ENCODE measurements around the gene SPIN4.
"Not testable (repeated sequence)": the region's sequence is repeated elsewhere in the genome, so short reads cannot be mapped to it uniquely, and the experiment has no call there.

SPIN4 gene

DNA sequence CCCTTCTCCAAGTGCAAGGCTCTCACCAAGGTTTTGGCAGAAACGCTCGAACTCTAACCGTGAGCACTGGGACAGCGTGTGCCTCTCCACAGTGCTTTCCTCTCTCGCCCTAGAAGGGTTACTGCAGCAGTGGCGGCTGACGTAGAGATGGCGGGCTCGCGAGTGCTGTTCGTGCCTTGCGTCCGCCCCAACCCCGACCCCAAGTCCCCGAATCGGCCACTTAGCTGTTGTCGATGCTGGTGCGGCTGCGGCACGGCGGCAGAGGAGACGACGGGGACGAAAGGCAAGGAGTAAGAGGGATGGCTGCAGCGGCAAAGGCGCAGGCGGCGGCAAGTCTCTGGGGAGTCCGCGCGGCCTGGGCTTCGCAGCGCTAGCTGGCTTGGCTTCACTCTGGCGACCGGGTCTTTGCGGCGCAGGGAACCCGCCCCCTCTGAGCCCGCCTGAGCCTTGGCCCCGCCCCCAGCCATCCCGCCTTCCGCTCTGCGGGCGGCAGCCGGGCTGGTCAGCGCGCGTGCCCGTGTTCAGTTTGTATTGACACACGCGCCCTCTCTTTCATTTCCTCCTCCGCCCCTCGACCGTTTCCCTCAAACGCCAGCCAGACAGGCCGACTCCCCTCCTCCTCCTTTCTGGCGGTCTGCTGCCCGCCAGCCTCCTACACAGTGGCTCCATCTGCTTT is at the start of gene SPIN4:
TSS of gene SPIN4 (minus strand) at position 392 of the 676 bp plus-strand sequence. CDS start 513 bp downstream, outside the sequence.
- DNase-seq: peak; percentile 51

DNA sequence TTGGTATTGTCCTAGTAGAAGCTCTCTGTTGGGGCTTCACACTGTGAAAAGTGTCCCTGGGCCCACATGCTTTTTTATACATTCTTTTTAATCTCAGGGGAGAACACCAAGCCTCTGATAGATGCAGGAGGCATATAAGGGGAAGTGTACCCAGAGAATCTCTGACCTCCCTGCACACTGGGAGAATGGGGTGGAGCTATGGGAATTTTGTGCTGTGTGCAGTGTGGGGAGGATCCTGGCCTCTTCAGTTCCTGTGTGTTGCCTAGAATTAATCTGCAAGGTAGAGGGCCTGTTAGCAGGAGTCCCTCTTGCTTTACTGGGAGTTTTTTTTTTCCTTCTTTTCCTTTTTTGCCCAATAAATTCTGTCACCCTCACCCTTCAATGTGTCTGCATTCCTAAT is 49.2 kb upstream of the SPIN4 start:
- no peak for DNase-seq

DNA sequence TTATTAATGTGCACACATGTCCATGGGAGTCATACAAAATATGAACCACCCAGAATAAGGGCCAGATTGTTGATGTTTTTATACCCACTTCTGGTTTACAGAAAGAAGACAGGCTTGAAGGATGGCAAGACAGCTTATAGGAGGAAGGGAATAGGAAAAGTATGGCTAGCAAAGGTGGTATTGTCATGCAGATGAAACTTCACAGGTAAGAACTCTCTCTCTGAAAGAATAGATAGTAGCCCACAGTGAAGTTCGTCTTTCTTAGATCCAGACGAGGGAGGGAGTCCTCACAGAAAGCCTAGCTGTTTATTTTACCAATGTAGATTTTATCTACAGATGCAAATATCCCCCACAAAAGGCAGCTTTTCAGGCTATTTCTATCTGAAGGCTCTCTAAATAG is 43.7 kb upstream of the SPIN4 start:
- no peak for DNase-seq

DNA sequence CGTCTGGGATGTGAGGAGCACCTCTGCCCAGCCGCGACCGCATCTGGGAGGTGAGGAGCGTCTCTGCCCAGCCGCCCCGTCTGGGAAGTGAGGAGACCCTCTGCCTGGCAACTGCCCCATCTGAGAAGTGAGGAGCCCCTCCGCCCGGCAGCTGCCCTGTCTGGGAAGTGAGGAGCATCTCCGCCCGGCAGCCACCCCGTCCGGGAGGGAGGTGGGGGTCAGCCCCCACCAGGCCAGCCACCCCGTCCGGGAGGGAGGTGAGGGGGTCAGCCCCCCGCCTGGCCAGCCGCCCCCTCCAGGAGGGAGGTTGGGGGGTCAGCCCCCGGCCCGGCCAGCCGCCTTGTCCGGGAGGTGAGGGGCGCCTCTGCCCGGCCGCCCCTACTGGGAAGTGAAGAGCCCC is 42.0 kb upstream of the SPIN4 start:
- DNase-seq: not testable (repeated sequence)

DNA sequence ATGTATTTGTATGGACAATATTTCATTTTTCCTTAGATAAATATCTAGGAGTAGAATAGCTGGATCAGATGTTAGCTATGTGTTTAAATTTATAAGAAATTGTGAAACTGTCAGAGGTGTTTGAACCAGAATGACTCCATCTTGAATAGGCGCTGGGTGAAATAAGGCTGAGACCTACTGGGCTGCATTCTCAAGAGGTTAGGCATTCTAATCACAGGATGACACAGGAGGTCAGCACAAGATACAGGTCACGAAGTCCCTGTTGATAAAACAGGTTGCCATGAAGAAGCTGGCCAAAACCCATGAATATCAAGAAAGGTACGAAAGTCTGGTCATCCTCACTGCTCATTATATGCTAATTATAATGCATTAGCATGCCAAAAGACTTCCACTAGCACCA is 36.3 kb upstream of the SPIN4 start:
- no peak for DNase-seq

GRCh38 chrX:63384263-63384662 is 33.1 kb upstream of the SPIN4 start:
- DNase-seq: not testable (repeated sequence)

DNA sequence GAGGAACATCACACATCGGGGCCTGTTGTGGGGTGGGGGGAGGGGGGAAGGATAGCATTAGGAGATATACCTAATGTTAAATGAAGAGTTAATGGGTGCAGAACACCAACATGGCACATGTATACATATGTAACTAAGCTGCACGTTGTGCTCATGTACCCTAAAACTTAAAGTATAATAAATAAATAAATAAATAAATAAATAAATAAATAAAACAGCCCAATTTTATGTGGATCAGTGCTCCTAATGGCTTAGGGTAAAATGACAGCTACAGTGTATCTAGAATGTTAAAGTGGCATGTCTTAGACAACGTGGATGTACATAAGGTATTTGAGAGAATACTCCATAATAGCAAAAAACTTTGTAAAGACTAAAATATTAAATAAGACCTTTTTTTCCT is 21.9 kb upstream of the SPIN4 start:
- not testable (repeated sequence) for DNase-seq

DNA sequence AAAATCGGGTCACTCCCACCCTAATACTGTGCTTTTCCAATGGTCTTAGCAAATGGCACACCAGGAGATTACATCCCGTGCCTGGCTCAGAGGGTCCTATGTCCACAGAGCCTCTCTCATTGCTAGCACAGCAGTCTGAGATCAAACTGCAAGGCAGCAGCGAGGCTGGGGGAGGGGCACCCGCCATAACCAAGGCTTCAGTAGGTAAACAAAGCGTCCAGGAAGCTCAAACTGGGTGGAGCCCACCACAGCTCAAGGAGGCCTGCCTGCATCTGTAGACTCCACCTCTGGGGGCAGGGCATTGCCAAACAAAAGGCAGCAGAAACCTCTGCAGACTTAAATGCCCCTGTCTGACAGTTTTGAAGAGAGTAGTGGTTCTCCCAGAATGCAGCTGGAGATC is 16.6 kb upstream of the SPIN4 start:
- DNase-seq: not testable (repeated sequence)

- no peak for DNase-seq
Observed at GRCh38 chrX:63363788-63364187, 12.7 kb upstream of the SPIN4 start.

- no peak for DNase-seq
Observed at GRCh38 chrX:63361494-63361893, 10.4 kb upstream of the SPIN4 start.

DNA sequence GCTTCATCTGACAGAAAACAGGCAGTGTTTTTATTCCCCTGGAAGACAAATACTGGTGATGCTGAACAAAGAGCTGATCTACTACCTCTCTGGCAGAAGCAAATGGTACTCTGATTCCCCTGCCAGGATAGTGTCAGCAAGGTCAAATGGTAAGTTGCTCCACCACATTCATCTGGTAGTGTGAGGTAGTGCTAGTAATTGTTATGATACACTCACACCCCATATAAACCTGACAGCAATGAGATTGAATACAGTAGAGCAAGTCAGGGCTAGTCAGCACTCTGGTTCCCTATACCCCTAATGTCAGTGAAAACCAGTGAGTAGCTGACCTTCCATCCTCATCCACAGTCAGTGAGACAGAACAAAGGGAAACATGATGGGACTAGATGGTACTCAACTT is 3.4 kb upstream of the SPIN4 start:
- DNase-seq: no peak

DNA sequence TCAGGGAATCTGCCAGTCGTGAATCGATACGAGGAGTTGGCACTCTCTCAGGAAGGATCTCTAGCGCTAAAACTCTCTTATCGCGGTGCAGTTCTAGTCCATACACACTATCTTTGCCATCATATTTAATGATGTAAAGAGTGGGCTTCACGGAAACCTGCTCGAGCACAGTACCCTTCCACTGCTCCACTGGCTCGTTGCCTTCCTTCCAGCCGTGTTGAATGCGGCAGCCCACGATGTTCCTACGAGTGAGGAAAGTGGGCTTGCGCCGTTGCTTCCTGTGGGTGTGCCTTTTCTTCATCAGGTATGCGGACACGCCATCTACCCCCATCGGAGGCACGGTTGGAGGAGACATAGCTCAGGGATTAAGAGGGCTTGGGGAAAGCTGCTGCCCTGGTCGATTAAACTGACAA is 661 bp downstream of the SPIN4 start:
- DNase-seq: no peak

GRCh38 chrX:63349307-63349706 is 1.8 kb downstream of the SPIN4 start:
- DNase-seq: no peak

DNA sequence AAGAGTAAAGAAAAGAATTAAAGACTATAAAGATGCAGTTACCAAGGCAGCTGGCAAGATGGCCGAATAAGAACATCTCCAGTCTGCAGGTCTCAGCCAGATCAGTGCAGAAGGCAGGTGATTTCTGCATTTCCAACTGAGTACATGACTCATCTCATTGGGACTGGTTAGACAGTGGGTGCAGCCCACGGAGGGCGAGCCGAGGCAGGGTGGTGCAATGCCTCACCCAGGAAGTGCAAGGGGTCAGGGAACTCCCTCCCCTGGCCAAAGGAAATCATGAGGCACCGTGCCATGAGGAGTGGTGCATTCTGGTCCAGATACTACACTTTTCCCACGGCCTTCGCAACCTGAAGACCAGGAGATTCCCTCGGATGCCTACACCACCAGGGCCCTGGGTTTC is 20.5 kb downstream of the SPIN4 start:
- no peak for DNase-seq

DNA sequence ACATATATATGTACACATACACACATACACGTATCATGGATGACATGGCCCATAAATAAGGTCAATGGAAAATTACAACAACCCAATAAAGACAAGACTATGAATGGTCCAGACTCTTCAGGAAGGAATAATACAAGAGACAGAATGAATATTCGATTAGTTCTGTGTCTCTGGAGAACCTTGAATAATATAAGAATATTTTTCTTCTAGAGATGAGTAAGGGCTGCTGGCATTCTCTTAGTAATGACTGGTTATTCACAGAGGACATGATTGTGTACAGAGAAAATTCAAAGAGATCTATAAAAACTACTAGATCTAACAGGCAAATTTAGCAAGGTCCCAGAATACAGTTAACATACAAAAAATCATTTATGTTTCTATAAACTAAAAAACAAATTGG is 23.3 kb downstream of the SPIN4 start:
- DNase-seq: no peak

- no peak for DNase-seq
Observed at GRCh38 chrX:63299596-63299995, 51.5 kb downstream of the SPIN4 start.

Measured in activated gamma-delta T cell treated with Interleukin-2 at 50 U/mL for 16 hours (primary cell).